ENCODE measurements around the gene HM13.
A peak's percentile ranks its signal among the peaks of the same experiment; 100 is the strongest.
"Not testable (repeated sequence)": the region's sequence is repeated elsewhere in the genome, so short reads cannot be mapped to it uniquely, and the experiment has no call there.

The HM13 gene

DNA sequence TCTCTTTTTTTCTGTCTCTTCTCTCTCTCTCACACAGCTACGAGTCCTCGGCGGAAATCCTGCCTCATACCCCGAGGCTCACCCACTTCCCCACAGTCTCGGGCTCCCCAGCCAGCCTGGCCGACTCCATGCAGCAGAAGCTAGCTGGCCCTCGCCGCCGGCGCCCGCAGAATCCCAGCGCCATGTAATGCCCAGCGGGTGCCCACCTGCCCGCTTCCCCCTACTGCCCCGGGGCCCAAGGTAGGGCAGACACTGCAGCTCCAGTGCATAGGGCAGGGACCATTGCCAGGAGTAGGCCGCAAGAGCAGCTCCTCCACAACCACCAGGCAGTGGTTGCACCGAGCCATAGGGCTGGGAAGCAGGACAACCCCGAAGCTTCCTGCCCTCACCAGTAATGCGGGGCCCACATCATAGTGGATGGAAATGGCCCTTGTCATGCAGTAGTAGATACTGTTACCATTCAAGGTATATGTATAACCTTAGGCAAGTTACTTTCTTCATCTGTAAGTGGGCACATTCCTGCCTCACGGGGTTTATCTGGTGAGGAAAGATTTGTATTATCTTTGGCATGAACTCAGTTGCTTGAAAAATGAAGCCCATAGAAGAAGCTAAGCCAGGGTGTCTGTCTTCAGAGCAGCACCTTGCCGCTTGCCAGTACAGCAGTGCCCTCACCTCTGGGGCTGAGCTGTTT, 53.9 kb downstream of the HM13 start:
- no peak for DNase-seq (ENCODE audit: low spot score)

- DNase-seq (ENCODE audit: low spot score), result no peak
These were observed 54.5 kb downstream of the HM13 start for GRCh38 chr20:31568773-31569162.

DNA sequence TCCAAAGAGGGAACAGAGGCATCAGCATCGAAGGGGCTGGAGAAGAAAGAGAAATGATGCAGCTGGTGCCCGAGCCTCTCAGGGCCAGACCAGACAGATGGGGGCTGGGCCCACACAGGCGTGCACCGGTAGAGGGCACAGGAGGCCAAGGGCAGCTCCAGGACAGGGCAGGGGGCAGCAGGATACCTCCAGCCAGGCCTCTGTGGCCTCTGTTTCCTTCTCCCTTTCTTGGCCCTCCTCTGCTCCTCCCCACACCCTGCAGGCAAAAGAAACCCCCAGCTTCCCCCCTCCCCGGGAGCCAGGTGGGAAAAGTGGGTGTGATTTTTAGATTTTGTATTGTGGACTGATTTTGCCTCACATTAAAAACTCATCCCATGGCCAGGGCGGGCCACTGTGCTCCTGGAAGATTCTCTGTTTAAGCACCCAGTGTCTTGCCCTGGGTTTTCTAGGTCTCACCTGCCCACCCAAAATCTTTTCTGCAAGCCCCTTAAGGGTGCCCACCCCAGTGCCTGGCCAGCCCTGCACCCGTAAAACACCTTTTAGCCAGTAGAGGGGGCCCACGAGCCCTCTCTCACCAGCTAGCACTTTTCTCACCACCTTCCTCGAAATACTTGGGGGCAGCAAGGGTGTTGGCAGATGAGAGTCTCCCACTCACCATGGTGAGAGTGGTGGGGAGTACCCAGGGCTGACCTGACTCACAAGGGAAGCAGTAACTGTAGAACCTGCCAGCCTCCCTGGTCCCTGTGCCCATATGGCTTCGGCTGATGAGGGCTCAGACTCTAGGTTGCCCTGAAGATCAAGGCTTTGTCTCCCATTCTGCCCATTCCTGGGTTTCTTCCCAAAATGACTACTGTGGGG, 55.1 kb downstream of the HM13 start:
- DNase-seq (ENCODE audit: low spot score), result peak; percentile 33

DNA sequence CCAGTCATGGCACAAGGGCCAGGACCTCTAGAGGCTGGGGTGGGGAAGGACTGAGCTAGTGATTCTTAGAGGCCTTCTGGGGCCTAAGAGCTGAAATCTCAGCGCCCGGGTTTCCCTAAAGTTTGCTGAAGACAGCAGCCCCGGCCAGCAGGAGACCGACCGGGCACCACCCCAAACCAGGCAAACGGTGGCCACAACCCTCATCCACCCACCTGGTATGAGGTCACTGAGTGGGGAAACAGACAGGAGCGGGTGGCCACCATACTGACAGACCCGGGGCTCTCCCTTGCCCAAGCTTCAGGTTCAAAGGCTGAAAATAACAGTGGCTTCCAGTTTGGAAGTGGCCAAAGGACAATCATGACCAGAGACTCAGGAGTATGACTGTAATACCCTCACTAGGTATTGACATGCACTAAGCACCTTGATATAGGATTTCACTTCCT, 55.8 kb downstream of the HM13 start:
- no peak for DNase-seq (ENCODE audit: low spot score)

- DNase-seq (ENCODE audit: low spot score), result peak; percentile 70
These were observed 56.7 kb downstream of the HM13 start for GRCh38 chr20:31570735-31571617.

DNA sequence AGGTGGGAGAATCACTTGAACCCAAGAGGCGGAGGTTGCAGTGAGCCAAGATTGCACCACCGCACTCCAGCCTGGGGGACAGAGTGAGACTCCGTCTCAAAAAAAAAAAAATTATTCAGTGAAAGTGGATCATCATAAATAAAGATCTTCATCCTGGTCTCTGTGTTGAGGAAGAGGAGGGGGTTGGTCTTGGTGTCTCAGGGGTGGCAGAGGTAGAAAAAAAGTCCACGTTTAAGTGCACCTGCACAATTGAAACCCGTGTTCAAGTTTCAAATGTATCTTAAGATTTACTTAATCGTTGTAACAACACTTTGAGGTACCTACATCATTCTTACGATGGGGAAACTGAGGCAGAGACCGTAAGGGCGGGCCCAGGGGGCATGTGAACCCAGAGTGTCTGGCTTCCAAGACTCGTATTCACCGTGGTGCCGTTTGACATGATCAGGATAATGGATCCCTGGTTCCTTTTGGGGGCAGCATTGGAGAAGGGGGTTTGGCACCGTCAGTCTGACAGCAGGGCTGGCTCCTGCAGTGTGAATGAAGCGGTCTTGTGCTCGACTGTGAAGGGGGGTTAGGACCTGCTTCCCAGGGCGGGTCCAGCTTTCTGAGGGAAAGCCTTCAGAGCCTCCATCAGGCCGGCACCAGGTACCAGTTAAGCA, 57.9 kb downstream of the HM13 start:
- DNase-seq (ENCODE audit: low spot score), result no peak

GRCh38 chr20:31572701-31573554, 58.7 kb downstream of the HM13 start:
- DNase-seq (ENCODE audit: low spot score), result peak; percentile 95

DNA sequence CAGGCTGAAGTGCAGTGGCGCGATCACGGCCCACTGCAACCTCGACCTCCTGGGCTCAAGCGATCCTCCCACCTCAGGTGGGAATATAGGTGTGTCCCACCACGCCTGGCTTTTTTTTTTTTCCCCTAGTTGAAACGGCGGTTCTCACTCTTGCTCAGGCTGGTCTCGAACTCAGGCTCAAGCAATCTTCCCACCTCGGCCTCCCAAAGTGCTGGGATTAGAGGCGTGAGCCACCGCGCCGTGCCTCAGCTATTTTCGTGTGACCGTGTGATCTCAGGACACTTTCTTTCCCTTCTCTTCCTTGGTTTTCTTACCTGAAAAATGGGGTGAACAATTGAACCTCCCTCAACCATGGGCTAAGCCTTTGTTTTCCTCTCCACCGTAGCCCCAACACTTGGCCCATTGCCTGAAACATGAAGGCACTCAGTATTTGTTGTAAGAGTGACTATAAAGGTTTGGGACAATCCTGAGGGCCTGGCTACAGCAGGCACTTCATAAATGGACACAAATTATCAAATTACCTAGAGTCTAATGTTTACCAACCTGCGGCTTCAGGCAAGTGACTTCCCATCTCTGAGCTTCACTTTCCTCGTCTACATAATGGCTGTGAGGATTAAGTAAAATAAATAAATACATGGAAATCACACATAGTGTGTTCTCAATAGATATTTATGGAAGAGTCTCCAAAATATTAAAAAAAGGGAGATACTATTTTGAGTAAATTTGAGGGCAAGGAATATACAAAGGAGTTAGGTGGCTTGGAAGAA, 59.5 kb downstream of the HM13 start:
- no peak for DNase-seq (ENCODE audit: low spot score)

GRCh38 chr20:31574986-31575385, 60.7 kb downstream of the HM13 start:
- not testable (repeated sequence) for DNase-seq (ENCODE audit: low spot score)

DNA sequence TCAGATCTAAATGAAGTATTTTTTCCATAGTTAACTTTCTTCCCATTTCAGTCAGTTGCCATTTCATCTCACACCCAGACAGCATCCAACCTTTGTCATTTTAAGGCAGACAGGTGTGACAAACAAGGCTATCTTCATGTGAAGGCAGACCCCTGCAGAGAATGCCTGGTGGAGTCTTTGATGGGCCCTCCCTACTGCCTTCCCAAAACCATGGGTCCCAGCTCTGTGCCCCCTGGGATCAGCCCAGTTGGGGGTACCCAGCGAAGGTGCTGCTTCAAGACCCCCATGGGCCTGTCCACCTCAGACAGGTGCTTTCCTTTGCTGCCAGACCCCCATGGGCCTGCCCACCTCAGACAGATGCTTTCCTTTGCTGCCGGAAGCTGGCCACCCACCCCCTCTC, 62.5 kb downstream of the HM13 start:
- no peak for DNase-seq (ENCODE audit: low spot score)

- no peak for DNase-seq (ENCODE audit: low spot score)
These were observed 63.0 kb downstream of the HM13 start for GRCh38 chr20:31577194-31577593.

- no peak for DNase-seq (ENCODE audit: low spot score)
These were observed 64.4 kb downstream of the HM13 start for GRCh38 chr20:31578448-31579138.

DNA sequence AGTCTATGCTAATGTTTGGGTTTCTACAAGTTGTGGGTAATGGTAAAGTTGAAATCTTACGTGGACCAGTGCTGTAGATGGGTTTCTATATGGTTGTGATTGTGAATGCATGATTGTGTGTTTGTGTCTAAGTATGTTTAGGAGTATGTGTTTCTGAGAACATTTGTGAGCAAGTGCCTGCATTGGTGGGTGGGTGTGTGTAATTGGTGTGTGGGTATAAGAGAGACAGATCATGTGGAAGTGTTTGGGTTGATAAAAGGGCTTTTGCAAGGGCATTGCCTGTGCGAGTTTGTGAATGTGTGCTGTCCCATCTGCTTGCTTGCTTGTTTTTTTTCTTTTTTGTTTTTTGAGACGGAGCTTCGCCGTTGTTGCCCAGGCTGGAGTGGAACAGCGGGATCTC, 65.0 kb downstream of the HM13 start:
- no peak for DNase-seq (ENCODE audit: low spot score)

GRCh38 chr20:31579941-31580651, 65.9 kb downstream of the HM13 start:
- not testable (repeated sequence) for DNase-seq (ENCODE audit: low spot score)

DNA sequence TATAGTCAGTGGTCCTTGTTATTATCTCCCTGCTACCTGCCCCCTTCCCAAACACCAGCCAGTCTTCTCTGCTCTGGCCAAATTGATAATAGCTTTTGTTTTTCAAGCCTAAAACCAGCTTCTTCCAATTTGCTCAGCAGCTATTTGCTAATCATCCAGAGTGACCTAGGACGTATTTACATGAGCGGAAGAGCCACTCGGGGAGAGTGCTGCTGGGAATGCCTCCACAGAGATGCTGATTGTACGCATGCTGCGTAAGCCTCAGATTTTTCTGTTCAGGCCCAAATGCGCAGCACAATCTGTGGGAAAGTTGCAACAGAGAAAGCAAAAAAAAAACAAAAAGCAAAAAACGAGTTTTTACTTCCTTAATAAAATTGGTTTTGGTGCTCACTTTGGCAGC, 66.5 kb downstream of the HM13 start:
- no peak for DNase-seq (ENCODE audit: low spot score)

DNA sequence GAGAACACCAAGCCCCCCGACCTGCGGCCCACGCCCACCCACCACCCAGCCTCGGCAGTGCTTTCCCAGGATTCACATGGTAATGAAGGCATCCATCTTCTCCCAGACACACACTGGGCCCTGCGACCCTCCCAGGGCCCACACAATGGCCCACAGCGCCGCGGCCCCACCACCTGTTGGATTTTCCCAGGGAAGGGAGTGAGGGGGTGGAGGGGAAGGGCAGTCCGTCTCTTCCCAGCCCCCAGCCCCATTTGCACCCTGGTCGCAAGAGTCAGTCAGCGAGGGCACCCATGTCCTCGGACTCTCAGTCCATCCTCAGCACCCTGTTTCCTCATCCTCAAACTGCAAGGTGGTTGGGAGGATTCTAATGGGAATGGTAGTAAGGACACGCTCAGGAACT, 67.1 kb downstream of the HM13 start:
- no peak for DNase-seq (ENCODE audit: low spot score)

- DNase-seq (ENCODE audit: low spot score), result peak; percentile 47
These were observed 73.5 kb downstream of the HM13 start for GRCh38 chr20:31587545-31588389.

DNA sequence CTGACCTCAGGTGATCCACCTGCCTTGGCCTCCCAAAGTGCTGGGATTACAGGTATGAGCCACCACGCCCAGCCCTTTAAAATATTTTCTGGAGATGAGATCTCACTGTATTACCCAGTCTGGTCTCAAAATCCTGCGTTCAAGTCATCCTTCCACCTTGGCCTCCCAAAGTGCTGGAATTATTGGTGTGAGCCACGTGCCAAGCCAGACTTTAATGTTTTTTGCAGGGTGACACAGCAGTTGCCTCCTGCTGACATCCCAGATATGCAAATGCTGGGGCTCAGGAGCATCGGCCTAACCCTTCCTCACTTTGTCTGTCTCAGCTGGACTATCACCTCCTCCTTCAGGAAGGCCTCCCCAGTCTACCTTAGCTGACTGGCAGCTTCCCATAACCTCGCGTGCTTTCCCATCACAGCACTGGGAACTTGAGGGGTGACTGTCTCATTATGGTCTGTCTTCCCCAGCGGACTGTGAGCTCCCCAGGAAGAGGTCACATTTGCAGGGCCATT, 76.5 kb downstream of the HM13 start:
- DNase-seq (ENCODE audit: low spot score), result no peak
